SK-N-SH treated with all-trans-retinoic acid at 6 μM for 48 hours (cell line): Measurements from ENCODE around the gene ABCC1.

ENCODE experiments used
- ATAC-seq: fragments of 200-7000 bp; cut with Tn5 transposase; 3 replicates; pipeline ENCODE4 v1.9.1; 2020; ENCODE audit warnings: mild to moderate bottlenecking, moderate library complexity
- ARNTL ChIP-seq: fragments of 450-650 bp; formaldehyde crosslinking; IDR thresholded peaks from 2 replicates; pipeline ENCODE4 v1.5.0; 2020; ENCODE audit warnings: low read depth, mild to moderate bottlenecking, moderate library complexity, borderline replicate concordance
- BACH2 ChIP-seq: fragments of 250-450 bp; sonication (Bioruptor Pico); IDR thresholded peaks from 2 replicates; pipeline ENCODE4 v1.9.0; 2021; ENCODE audit warnings: mild to moderate bottlenecking, borderline replicate concordance
- CREB5 ChIP-seq: fragments of 250-450 bp; sonication (Bioruptor Pico); IDR thresholded peaks from 2 replicates; pipeline ENCODE4 v1.5.1; 2020; ENCODE audit warnings: low read depth, mild to moderate bottlenecking, moderate library complexity
- ESRRG ChIP-seq: fragments of 250-450 bp; sonication (Bioruptor Pico); IDR thresholded peaks from 2 replicates; pipeline ENCODE4 v1.6.1; 2021; ENCODE audit warnings: mild to moderate bottlenecking
- GLIS3 ChIP-seq: fragments of 250-450 bp; sonication (Bioruptor Pico); IDR thresholded peaks from 2 replicates; pipeline ENCODE4 v1.5.0; 2020; ENCODE audit warnings: mild to moderate bottlenecking, moderate library complexity
- ISL1 ChIP-seq: fragments of 250-450 bp; sonication (Bioruptor Pico); IDR thresholded peaks from 2 replicates; pipeline ENCODE4 v2.1.2; 2022; ENCODE audit warnings: mild to moderate bottlenecking, moderate library complexity
- OSR1 ChIP-seq: fragments of 250-450 bp; sonication (Bioruptor Pico); IDR thresholded peaks from 2 replicates; pipeline ENCODE4 v1.8.0; 2022; ENCODE audit warnings: moderate library complexity, mild to moderate bottlenecking, inconsistent platforms
- PPARA ChIP-seq: fragments of 250-450 bp; sonication (Bioruptor Pico); IDR thresholded peaks from 2 replicates; pipeline ENCODE4 v1.5.0; 2020; ENCODE audit warnings: mild to moderate bottlenecking, borderline replicate concordance
- TCF4 ChIP-seq: fragments of 250-450 bp; sonication (Bioruptor Pico); IDR thresholded peaks from 2 replicates; pipeline ENCODE4 v1.8.0; 2021; ENCODE audit warnings: mild to moderate bottlenecking, moderate library complexity, borderline replicate concordance
- TOX ChIP-seq: fragments of 250-450 bp; sonication (Bioruptor Pico); IDR thresholded peaks from 2 replicates; pipeline ENCODE4 v1.8.0; 2021; ENCODE audit warnings: mild to moderate bottlenecking, moderate library complexity, borderline replicate concordance
- ZC3H10 ChIP-seq: fragments of 250-450 bp; sonication (Bioruptor Pico); IDR thresholded peaks from 2 replicates; pipeline ENCODE4 v1.5.1; 2021; ENCODE audit warnings: mild to moderate bottlenecking, moderate library complexity
- ZFP3 ChIP-seq: fragments of 250-450 bp; sonication (Bioruptor Pico); IDR thresholded peaks from 2 replicates; pipeline ENCODE4 v1.5.0; 2020; ENCODE audit warnings: mild to moderate bottlenecking, moderate library complexity
- ZNF565 ChIP-seq: fragments of 450-650 bp; formaldehyde crosslinking; conservative IDR thresholded peaks from 2 replicates; pipeline ENCODE4 v1.5.0; 2020; ENCODE audit warnings: low read depth, mild to moderate bottlenecking, moderate library complexity
- ZNF70 ChIP-seq: fragments of 450-650 bp; formaldehyde crosslinking; IDR thresholded peaks from 2 replicates; pipeline ENCODE4 v1.5.0; 2020; ENCODE audit warnings: mild to moderate bottlenecking, moderate library complexity
- ZNF8 ChIP-seq: fragments of 450-650 bp; formaldehyde crosslinking; IDR thresholded peaks from 2 replicates; pipeline ENCODE4 v1.5.0; 2020; ENCODE audit warnings: mild to moderate bottlenecking, moderate library complexity
- TF ChIP-seq, protein P1 (sequence below): fragments of 250-450 bp; sonication (Bioruptor Pico); IDR thresholded peaks from 2 replicates; pipeline ENCODE4 v1.8.0; 2020; ENCODE audit warnings: mild to moderate bottlenecking, moderate library complexity, borderline replicate concordance
- TF ChIP-seq, protein P2 (sequence below): fragments of 250-450 bp; sonication (Bioruptor Pico); IDR thresholded peaks from 2 replicates; pipeline ENCODE4 v1.5.0; 2020; ENCODE audit warnings: mild to moderate bottlenecking, moderate library complexity
- TF ChIP-seq, protein P3 (sequence below): fragments of 250-450 bp; sonication (Bioruptor Pico); IDR thresholded peaks from 2 replicates; pipeline ENCODE4 v1.8.0; 2021; ENCODE audit warnings: low read depth, mild to moderate bottlenecking, moderate library complexity, borderline replicate concordance

The ABCC1 gene

GRCh38 chr16:16139806-16140205 is 190.4 kb downstream of the ABCC1 start:
- ATAC-seq, result no peak
- TF ChIP-seq ISL1 (CRISPR knock-in tag) (no peak), ZC3H10 (CRISPR knock-in tag) (no peak), ZNF70 (CRISPR knock-in tag) (no peak), ZNF565 (CRISPR knock-in tag) (no peak), PPARA (CRISPR knock-in tag) (no peak), ESRRG (CRISPR knock-in tag) (no peak), ZFP3 (no peak), CREB5 (CRISPR knock-in tag) (no peak), ARNTL (CRISPR knock-in tag) (no peak)
- TF ChIP-seq, protein P1, sequence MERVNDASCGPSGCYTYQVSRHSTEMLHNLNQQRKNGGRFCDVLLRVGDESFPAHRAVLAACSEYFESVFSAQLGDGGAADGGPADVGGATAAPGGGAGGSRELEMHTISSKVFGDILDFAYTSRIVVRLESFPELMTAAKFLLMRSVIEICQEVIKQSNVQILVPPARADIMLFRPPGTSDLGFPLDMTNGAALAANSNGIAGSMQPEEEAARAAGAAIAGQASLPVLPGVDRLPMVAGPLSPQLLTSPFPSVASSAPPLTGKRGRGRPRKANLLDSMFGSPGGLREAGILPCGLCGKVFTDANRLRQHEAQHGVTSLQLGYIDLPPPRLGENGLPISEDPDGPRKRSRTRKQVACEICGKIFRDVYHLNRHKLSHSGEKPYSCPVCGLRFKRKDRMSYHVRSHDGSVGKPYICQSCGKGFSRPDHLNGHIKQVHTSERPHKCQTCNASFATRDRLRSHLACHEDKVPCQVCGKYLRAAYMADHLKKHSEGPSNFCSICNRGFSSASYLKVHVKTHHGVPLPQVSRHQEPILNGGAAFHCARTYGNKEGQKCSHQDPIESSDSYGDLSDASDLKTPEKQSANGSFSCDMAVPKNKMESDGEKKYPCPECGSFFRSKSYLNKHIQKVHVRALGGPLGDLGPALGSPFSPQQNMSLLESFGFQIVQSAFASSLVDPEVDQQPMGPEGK (CRISPR knock-in tag), result no peak
- TF ChIP-seq, protein P2, sequence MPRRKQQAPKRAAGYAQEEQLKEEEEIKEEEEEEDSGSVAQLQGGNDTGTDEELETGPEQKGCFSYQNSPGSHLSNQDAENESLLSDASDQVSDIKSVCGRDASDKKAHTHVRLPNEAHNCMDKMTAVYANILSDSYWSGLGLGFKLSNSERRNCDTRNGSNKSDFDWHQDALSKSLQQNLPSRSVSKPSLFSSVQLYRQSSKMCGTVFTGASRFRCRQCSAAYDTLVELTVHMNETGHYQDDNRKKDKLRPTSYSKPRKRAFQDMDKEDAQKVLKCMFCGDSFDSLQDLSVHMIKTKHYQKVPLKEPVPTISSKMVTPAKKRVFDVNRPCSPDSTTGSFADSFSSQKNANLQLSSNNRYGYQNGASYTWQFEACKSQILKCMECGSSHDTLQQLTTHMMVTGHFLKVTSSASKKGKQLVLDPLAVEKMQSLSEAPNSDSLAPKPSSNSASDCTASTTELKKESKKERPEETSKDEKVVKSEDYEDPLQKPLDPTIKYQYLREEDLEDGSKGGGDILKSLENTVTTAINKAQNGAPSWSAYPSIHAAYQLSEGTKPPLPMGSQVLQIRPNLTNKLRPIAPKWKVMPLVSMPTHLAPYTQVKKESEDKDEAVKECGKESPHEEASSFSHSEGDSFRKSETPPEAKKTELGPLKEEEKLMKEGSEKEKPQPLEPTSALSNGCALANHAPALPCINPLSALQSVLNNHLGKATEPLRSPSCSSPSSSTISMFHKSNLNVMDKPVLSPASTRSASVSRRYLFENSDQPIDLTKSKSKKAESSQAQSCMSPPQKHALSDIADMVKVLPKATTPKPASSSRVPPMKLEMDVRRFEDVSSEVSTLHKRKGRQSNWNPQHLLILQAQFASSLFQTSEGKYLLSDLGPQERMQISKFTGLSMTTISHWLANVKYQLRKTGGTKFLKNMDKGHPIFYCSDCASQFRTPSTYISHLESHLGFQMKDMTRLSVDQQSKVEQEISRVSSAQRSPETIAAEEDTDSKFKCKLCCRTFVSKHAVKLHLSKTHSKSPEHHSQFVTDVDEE (CRISPR knock-in tag), result no peak

DNA sequence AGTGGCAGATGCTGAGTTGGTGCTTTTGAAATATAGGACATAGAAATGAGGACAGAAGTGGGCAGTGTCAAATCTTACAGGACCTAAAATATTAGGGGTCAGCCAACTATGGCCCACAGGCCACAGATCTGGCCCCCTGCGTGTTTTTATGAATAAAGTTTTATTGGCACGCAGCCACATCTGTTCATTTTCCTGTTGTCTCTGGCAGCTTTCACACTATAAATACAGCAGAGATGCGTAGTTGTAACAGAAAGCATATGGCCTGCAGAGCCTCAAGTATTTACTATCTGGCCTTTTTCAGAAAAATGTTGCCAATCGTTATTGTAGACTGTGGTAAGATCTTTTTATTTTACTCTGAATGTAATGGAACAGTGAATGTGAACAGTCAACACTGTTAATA is 191.1 kb downstream of the ABCC1 start:
- no peak for ATAC-seq
- TF ChIP-seq, protein P1 (CRISPR knock-in tag), result no peak
- TF ChIP-seq ZC3H10 (CRISPR knock-in tag) (no peak), ESRRG (CRISPR knock-in tag) (no peak), BACH2 (CRISPR knock-in tag) (no peak), TCF4 (CRISPR knock-in tag) (no peak)

DNA sequence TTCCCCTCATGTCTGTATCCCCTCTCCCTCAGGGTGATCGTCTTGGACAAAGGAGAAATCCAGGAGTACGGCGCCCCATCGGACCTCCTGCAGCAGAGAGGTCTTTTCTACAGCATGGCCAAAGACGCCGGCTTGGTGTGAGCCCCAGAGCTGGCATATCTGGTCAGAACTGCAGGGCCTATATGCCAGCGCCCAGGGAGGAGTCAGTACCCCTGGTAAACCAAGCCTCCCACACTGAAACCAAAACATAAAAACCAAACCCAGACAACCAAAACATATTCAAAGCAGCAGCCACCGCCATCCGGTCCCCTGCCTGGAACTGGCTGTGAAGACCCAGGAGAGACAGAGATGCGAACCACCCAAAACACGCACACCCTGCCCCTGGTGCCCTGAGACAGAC is 191.7 kb downstream of the ABCC1 start:
- TF ChIP-seq ISL1 (CRISPR knock-in tag) (no peak), ZNF8 (no peak), TOX (CRISPR knock-in tag) (no peak), OSR1 (CRISPR knock-in tag) (no peak), CREB5 (CRISPR knock-in tag) (no peak), ZNF565 (CRISPR knock-in tag) (no peak), GLIS3 (CRISPR knock-in tag) (no peak)
- TF ChIP-seq, protein P2 (CRISPR knock-in tag), result no peak
- TF ChIP-seq, protein P3, sequence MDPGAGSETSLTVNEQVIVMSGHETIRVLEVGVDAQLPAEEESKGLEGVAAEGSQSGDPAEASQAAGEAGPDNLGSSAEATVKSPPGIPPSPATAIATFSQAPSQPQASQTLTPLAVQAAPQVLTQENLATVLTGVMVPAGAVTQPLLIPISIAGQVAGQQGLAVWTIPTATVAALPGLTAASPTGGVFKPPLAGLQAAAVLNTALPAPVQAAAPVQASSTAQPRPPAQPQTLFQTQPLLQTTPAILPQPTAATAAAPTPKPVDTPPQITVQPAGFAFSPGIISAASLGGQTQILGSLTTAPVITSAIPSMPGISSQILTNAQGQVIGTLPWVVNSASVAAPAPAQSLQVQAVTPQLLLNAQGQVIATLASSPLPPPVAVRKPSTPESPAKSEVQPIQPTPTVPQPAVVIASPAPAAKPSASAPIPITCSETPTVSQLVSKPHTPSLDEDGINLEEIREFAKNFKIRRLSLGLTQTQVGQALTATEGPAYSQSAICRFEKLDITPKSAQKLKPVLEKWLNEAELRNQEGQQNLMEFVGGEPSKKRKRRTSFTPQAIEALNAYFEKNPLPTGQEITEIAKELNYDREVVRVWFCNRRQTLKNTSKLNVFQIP (CRISPR knock-in tag), result no peak
- TF ChIP-seq, all 23 proteins: peak for 0
- no peak for ATAC-seq
